ENCODE data around the gene NPAT.
"Not testable (repeated sequence)": the region's sequence is repeated elsewhere in the genome, so short reads cannot be mapped to it uniquely, and the experiment has no call there.

Gene NPAT

GRCh38 chr11:108135845-108136544, 86.4 kb downstream of the NPAT start:
- Histone ChIP-seq H3K4me2 (ENCODE audit: insufficient read depth, low read length) (no peak overlapping the region), H4K20me1 (ENCODE audit: insufficient read depth, low read length) (no peaks in the 10 kb centered on the region), H3K27ac (ENCODE audit: low read length) (no peak overlapping the region), H2AFZ (ENCODE audit: low read depth, low read length) (no peak overlapping the region), H3K36me3 (ENCODE audit: insufficient read depth, low read length) (0 out of 2 replicates have a peak, but pooled peaks cover 3% of the 10 kb centered on the region), H3K27me3 (ENCODE audit: insufficient read depth, low read length, poor library complexity) (no peaks in the 10 kb centered on the region), H3K9ac (ENCODE audit: low read depth, low read length) (no peak overlapping the region), H3K4me1 (ENCODE audit: insufficient read depth, low read length) (no peaks in the 10 kb centered on the region), H3K79me2 (ENCODE audit: insufficient read depth, low read length) (no peaks in the 10 kb centered on the region), H3K4me3 (ENCODE audit: low read depth in 1 of 2, low read length in 2 of 2) (no peak overlapping the region), H3K9me3 (ENCODE audit: insufficient read depth, low read length, severe bottlenecking) (no peaks in the 10 kb centered on the region)
- TF ChIP-seq CTCF (IDR thresholded peaks at IDR 0.05; ENCODE audit: borderline replicate concordance, extremely low read depth, low read length, poor library complexity, severe bottlenecking) = peak; percentile 58
- TF ChIP-seq EZH2 (IDR thresholded peaks at IDR 0.05; ENCODE audit: borderline replicate concordance, low read depth, low read length, severe bottlenecking) = no peak
- DNase-seq (no peak), ATAC-seq (ENCODE audit: insufficient read depth, low read depth) (0 out of 3 replicates have a peak, but pooled peaks have one; percentile 48)

GRCh38 chr11:108132993-108133538, 89.4 kb downstream of the NPAT start:
- not testable (repeated sequence) for H3K27ac ChIP-seq (ENCODE audit: low read length); H3K79me2 ChIP-seq (ENCODE audit: insufficient read depth, low read length); H3K4me3 ChIP-seq (ENCODE audit: low read depth in 1 of 2, low read length in 2 of 2); H3K4me1 ChIP-seq (ENCODE audit: insufficient read depth, low read length); H3K9ac ChIP-seq (ENCODE audit: low read depth, low read length); H3K9me3 ChIP-seq (ENCODE audit: insufficient read depth, low read length, severe bottlenecking); H3K27me3 ChIP-seq (ENCODE audit: insufficient read depth, low read length, poor library complexity); ATAC-seq (ENCODE audit: insufficient read depth, low read depth); H3K36me3 ChIP-seq (ENCODE audit: insufficient read depth, low read length); H2AFZ ChIP-seq (ENCODE audit: low read depth, low read length); DNase-seq; H4K20me1 ChIP-seq (ENCODE audit: insufficient read depth, low read length); H3K4me2 ChIP-seq (ENCODE audit: insufficient read depth, low read length)

GRCh38 chr11:108131993-108132392, 90.4 kb downstream of the NPAT start:
- Histone ChIP-seq H3K36me3 (ENCODE audit: insufficient read depth, low read length) (0 out of 2 replicates have a peak, but pooled peaks cover 3% of the 10 kb centered on the region), H3K4me3 (ENCODE audit: low read depth in 1 of 2, low read length in 2 of 2) (no peak overlapping the region), H2AFZ (ENCODE audit: low read depth, low read length) (no peak overlapping the region), H3K4me1 (ENCODE audit: insufficient read depth, low read length) (no peaks in the 10 kb centered on the region), H3K9ac (ENCODE audit: low read depth, low read length) (no peak overlapping the region), H3K4me2 (ENCODE audit: insufficient read depth, low read length) (no peak overlapping the region), H3K79me2 (ENCODE audit: insufficient read depth, low read length) (peaks cover 7% of the 10 kb centered on the region; the same call in 1 of the 2 replicates), H3K27me3 (ENCODE audit: insufficient read depth, low read length, poor library complexity) (no peaks in the 10 kb centered on the region), H3K9me3 (ENCODE audit: insufficient read depth, low read length, severe bottlenecking) (no peaks in the 10 kb centered on the region), H4K20me1 (ENCODE audit: insufficient read depth, low read length) (no peaks in the 10 kb centered on the region), H3K27ac (ENCODE audit: low read length) (no peak overlapping the region)
- TF ChIP-seq EZH2 (IDR thresholded peaks at IDR 0.05; ENCODE audit: borderline replicate concordance, low read depth, low read length, severe bottlenecking) = no peak
- no peak for TF ChIP-seq CTCF (IDR thresholded peaks at IDR 0.05; ENCODE audit: borderline replicate concordance, extremely low read depth, low read length, poor library complexity, severe bottlenecking)
- DNase-seq (no peak), ATAC-seq (ENCODE audit: insufficient read depth, low read depth) (no peak)

- peaks cover 22% of the 10 kb centered on the region; the same call in 1 of the 2 replicates for H3K79me2 ChIP-seq (ENCODE audit: insufficient read depth, low read length)
- DNase-seq = no peak
- H2AFZ ChIP-seq (ENCODE audit: low read depth, low read length) = no peak overlapping the region
- H3K9me3 ChIP-seq (ENCODE audit: insufficient read depth, low read length, severe bottlenecking) = no peaks in the 10 kb centered on the region
- no peak for TF ChIP-seq EZH2 (IDR thresholded peaks at IDR 0.05; ENCODE audit: borderline replicate concordance, low read depth, low read length, severe bottlenecking)
- TF ChIP-seq CTCF (IDR thresholded peaks at IDR 0.05; ENCODE audit: borderline replicate concordance, extremely low read depth, low read length, poor library complexity, severe bottlenecking) = no peak
- H3K36me3 ChIP-seq (ENCODE audit: insufficient read depth, low read length) = no peaks in the 10 kb centered on the region
- H3K9ac ChIP-seq (ENCODE audit: low read depth, low read length) = no peak overlapping the region
- H3K4me1 ChIP-seq (ENCODE audit: insufficient read depth, low read length) = peaks cover 9% of the 10 kb centered on the region
- no peak overlapping the region for H3K27ac ChIP-seq (ENCODE audit: low read length)
- H3K4me3 ChIP-seq (ENCODE audit: low read depth in 1 of 2, low read length in 2 of 2) = no peak overlapping the region
- no peak overlapping the region for H3K4me2 ChIP-seq (ENCODE audit: insufficient read depth, low read length)
- H4K20me1 ChIP-seq (ENCODE audit: insufficient read depth, low read length) = no peaks in the 10 kb centered on the region
- ATAC-seq (ENCODE audit: insufficient read depth, low read depth) = no peak
- H3K27me3 ChIP-seq (ENCODE audit: insufficient read depth, low read length, poor library complexity) = no peaks in the 10 kb centered on the region
Measured at GRCh38 chr11:108128772-108129171, 93.7 kb downstream of the NPAT start.
